ENCODE results near the gene CCNC.

GRCh38 chr6:99512033-99512432 lies 56.4 kb downstream of the CCNC start:
- TF ChIP-seq GATA3 (IDR thresholded peaks at IDR 0.05; ENCODE audit: low read depth, low read length) (no peak), GATA2 (IDR thresholded peaks at IDR 0.05; ENCODE audit: low read depth, low read length) (no peak)
